RKO (cell line): Measurements from ENCODE around the gene AGPAT3.
A peak's percentile ranks its signal among the peaks of the same experiment; 100 is the strongest.

Experiments used
- DNase-seq: peaks from one replicate; pipeline ENCODE4 v3.0.0-alpha.2; 2016; ENCODE audit warnings: low spot score

Gene AGPAT3

DNA sequence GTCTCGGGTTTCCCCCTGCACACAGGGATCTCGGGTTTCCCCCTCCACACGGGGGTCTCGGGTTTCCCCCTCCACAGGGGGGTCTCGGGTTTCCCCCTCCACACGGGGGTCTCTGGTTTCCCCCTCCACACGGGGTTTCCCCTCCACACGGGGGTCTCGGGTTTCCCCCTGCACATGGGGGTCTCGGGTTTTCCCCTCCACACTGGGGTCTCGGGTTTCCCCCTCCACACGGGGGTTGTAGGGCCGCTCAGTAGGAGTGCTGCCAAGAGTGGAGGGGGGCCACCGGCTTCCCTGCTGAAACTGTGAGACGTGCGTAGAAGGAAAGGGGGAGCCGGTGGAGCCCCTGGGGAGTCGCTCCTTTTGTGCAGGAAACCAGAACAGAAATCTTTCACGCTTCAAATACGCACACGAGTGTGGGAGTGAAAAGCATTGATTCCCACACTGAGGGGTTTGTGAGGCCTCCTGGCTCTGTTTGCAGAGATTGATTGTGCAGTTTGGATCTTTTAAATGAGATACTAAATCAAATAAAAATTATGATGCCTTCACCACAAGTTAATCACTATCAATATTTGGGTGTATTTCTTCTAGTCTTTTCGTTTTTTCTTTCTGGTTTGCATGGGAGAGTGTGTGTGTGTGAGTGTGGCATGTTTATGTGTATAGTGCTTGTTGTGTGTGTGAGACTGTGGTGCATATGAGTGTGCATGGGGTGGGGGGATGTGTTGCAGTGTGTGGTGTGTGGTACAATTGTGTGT lies 92.8 kb downstream of the AGPAT3 start:
- DNase-seq, result no peak

- no peak for DNase-seq
These were observed 93.5 kb downstream of the AGPAT3 start for GRCh38 chr21:43958364-43959158.

DNA sequence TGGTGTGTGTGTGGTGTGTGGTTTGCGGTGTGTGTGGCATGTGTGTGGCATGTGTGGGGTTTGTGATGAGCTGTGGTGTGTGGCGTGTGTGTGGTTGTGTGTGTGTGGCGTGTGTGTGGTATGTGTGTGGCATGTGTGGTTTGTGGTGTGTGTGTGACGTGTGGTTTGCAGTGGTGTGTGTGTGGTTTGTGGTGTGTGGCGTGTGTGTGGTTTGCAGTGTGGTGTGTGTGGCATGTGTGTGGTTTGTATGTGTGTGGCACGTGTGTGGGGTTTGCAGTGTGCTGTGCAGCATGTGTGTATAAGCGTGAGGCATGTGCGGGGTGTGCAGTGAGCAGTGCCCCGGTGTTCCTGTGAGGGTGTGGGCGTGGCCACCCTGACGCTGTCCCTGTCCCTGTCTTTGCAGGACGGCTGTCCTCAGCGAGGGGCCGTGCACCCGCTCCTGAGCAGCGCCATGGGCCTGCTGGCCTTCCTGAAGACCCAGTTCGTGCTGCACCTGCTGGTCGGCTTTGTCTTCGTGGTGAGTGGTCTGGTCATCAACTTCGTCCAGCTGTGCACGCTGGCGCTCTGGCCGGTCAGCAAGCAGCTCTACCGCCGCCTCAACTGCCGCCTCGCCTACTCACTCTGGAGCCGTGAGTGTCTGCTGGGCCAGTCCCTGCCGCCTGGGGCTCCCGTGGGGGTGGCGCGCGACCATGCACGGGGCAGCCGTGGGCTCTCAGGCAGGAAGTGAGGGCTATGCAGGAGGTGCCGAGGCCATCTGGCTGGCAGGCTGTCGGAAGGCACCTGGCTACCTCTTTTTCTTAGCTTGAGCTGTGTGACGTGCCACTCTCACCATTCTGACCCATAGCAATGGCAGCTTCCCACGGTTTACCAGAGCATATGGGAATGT lies 94.5 kb downstream of the AGPAT3 start:
- no peak for DNase-seq

- DNase-seq, result no peak
These were observed 96.4 kb downstream of the AGPAT3 start for GRCh38 chr21:43961382-43961909.

DNA sequence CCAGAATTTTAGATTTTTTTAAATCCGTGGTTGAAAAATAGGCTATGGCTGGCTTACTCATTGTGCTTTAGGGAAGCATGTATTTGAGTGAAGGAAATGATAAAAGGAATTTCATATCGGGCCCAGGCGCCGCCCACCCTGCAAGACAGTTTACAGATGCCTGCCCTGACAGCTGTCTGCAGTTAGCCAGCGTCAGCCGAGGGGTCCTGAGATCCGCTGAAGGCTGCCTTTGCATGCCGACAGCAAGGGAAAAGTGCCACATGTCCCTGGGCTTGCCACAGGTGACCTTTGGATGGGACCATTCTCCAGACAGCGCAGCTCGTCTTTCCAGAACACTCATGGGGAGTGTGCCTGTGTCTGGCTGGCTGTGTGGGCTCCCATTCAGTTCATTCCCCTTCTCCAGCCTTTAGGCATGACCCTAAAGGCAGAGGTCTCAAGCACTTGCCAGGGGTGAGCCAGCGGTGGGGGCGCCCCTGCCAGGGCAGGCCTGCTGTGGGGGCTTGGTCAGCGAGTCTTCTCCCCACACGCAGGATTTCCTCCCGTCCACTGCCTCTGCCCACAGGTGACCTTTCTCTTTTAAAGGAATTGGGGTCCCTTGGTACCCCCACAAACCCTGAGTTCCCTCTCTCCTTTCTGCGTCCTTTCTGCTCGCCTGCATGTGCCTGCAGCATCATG lies 101.0 kb downstream of the AGPAT3 start:
- DNase-seq, result no peak

- DNase-seq, result no peak
These were observed 102.0 kb downstream of the AGPAT3 start for GRCh38 chr21:43966946-43967512.

- no peak for DNase-seq
These were observed 103.0 kb downstream of the AGPAT3 start for GRCh38 chr21:43967981-43968380.

- no peak for DNase-seq
These were observed 103.5 kb downstream of the AGPAT3 start for GRCh38 chr21:43968410-43969114.

DNA sequence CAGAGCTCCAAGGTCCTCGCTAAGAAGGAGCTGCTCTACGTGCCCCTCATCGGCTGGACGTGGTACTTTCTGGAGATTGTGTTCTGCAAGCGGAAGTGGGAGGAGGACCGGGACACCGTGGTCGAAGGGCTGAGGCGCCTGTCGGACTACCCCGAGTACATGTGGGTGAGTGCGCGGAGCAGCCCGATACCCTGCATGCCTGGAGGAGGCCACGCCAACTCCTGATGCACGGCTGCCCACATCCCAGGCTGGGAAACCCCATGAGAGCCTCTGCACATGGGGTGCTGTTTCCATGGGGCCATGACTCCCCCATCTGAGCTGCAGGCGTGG lies 104.1 kb downstream of the AGPAT3 start:
- no peak for DNase-seq

DNA sequence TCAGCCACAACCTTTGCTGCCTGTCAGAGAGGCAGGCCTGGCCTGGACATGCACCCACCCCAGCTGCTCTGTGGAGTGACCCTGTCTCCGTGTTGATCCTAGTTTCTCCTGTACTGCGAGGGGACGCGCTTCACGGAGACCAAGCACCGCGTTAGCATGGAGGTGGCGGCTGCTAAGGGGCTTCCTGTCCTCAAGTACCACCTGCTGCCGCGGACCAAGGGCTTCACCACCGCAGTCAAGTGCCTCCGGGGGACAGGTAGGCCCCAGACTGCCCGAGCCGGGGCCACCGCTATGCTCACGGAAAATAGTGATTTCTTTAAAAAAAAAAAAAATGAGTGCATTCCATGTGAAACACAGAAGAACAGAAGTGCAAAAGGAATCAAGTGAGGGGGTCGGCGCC lies 105.5 kb downstream of the AGPAT3 start:
- DNase-seq, result no peak

- DNase-seq, result no peak
These were observed 106.4 kb downstream of the AGPAT3 start for GRCh38 chr21:43971201-43971991.

GRCh38 chr21:43971992-43972255 lies 106.9 kb downstream of the AGPAT3 start:
- DNase-seq, result no peak

DNA sequence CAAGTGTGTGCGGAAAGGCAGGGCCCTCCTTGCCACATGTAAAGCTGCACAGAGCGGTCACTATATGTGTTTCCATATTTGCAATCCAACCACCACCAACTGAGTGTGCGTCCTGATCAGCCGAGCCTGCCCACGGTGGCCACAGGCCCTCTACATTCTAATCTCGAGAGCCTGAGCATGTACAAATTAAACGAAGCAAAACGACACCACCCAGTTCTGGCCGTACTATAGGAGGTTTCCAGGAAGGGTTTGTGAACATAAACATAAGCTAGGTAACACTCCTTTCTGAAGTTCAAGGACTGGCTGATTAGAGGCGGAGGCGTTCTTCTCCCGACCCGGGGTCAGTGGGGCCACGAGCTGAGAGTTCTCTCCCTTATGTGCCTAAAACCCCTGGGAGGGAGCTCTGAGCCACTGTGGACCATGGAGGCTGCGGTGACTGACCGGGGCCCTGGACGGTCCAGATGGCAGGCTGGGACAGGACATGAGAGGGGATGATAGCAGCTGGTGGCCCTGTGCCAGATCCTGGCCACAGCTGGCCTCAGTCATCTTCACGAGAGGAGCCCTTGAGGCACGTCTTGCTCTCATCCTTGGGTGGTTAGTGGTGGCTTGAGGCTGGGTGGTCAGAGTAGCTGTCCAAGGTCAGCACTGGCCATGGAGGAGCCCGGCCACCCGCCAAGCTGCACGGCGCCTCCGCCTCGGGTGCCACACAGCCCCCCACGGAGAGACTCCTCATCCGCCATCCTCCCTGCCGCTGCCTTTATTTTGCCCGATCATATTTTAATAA lies 108.0 kb downstream of the AGPAT3 start:
- no peak for DNase-seq

GRCh38 chr21:43973634-43973955 lies 108.6 kb downstream of the AGPAT3 start:
- no peak for DNase-seq

GRCh38 chr21:43974791-43975468 lies 109.9 kb downstream of the AGPAT3 start:
- DNase-seq, result no peak

- DNase-seq, result peak; percentile 33
These were observed 110.6 kb downstream of the AGPAT3 start for GRCh38 chr21:43975469-43976098.

- DNase-seq, result no peak
These were observed 111.6 kb downstream of the AGPAT3 start for GRCh38 chr21:43976661-43977060.

GRCh38 chr21:43978060-43978459 lies 113.0 kb downstream of the AGPAT3 start:
- no peak for DNase-seq

GRCh38 chr21:43979654-43980053 lies 114.6 kb downstream of the AGPAT3 start:
- DNase-seq, result no peak
